Measurements from ENCODE around the gene ME3. TPM values are rescaled to one million over a fixed set of nuclear protein-coding genes. Genes with fewer than 3 reads are reported as not detected.
A peak's percentile ranks its signal among the peaks of the same experiment; 100 is the strongest.

Gene ME3
- total RNA-seq, 3 donors from 2014 or later, result 29.3 to 51.2 (median 31.8) TPM

GRCh38 chr11:86680716-86681482 is 8.5 kb upstream of the ME3 start:
- H3K4me1 ChIP-seq (ENCODE audit: low read depth), result peaks cover 2% of the 10 kb centered on the region
- intact Hi-C loops (cut with DNase I, micrococcal nuclease), result no loop called here
- no peak for ATAC-seq
- H3K36me3 ChIP-seq (ENCODE audit: low read depth), result no peaks in the 10 kb centered on the region
- H3K4me3 ChIP-seq, result no peak overlapping the region
- H3K9me3 ChIP-seq, result no peaks in the 10 kb centered on the region
- no peak for DNase-seq
- no peak for TF ChIP-seq CTCF (IDR thresholded peaks at IDR 0.05)

- TF ChIP-seq CTCF (IDR thresholded peaks at IDR 0.05), result no peak
- no peak overlapping the region for H3K4me3 ChIP-seq
- no peaks in the 10 kb centered on the region for H3K36me3 ChIP-seq (ENCODE audit: low read depth)
- DNase-seq (no peak), ATAC-seq (no peak)
- peaks cover 17% of the 10 kb centered on the region for H3K4me1 ChIP-seq (ENCODE audit: low read depth)
- intact Hi-C loops (cut with DNase I, micrococcal nuclease), result no loop called here
- H3K9me3 ChIP-seq, result no peaks in the 10 kb centered on the region
Measured at GRCh38 chr11:86678823-86679222, 6.4 kb upstream of the ME3 start.

GRCh38 chr11:86678296-86678695 is 5.9 kb upstream of the ME3 start:
- ATAC-seq (no peak), DNase-seq (no peak)
- H3K9me3 ChIP-seq, result no peaks in the 10 kb centered on the region
- peaks cover 21% of the 10 kb centered on the region for H3K4me1 ChIP-seq (ENCODE audit: low read depth)
- H3K36me3 ChIP-seq (ENCODE audit: low read depth), result no peaks in the 10 kb centered on the region
- no peak for TF ChIP-seq CTCF (IDR thresholded peaks at IDR 0.05)
- intact Hi-C loops (cut with DNase I, micrococcal nuclease), result no loop called here
- H3K4me3 ChIP-seq, result no peak overlapping the region

GRCh38 chr11:86676533-86677154 is 4.2 kb upstream of the ME3 start:
- Histone ChIP-seq H3K4me3 (no peak overlapping the region), H3K36me3 (ENCODE audit: low read depth) (no peaks in the 10 kb centered on the region), H3K4me1 (ENCODE audit: low read depth) (peaks cover 25% of the 10 kb centered on the region), H3K9me3 (no peaks in the 10 kb centered on the region)
- peak; percentile 34 to 50 (median 38) for DNase-seq
- intact Hi-C loops (cut with DNase I, micrococcal nuclease), result no loop called here
- TF ChIP-seq CTCF (IDR thresholded peaks at IDR 0.05), result no peak
- ATAC-seq, result no peak

GRCh38 chr11:86676010-86676409 is 3.6 kb upstream of the ME3 start:
- peaks cover 25% of the 10 kb centered on the region for H3K4me1 ChIP-seq (ENCODE audit: low read depth)
- intact Hi-C loops (cut with DNase I, micrococcal nuclease), result no loop called here
- peak in 2 of 3 donors; percentile 43 to 67 for DNase-seq
- H3K36me3 ChIP-seq (ENCODE audit: low read depth), result no peaks in the 10 kb centered on the region
- TF ChIP-seq CTCF (IDR thresholded peaks at IDR 0.05), result no peak
- no peaks in the 10 kb centered on the region for H3K9me3 ChIP-seq
- ATAC-seq, result peak; percentile 48
- no peak overlapping the region for H3K4me3 ChIP-seq

Measured in mucosa of descending colon (tissue), 3 donors.